PC-3 (cell line): ENCODE results near the gene FAM53C. TPM values are rescaled to one million over a fixed set of nuclear protein-coding genes. Genes with fewer than 3 reads are reported as not detected.

Source experiments
- ATAC-seq: fragments of 200-7000 bp; cut with Tn5 transposase; 2 replicates; pipeline ENCODE4 v1.9.1; 2020; ENCODE audit warnings: mild to moderate bottlenecking, moderate library complexity
- Bru-seq: library from RNA; stranded (reverse); fragments of 400-500 nt; gene quantifications from one replicate; lab custom pipeline; 2021; lab: Mats Ljungman, UMichigan
- BruChase-seq, 2 experiments: library from RNA; stranded (reverse); fragments of 400-500 nt; gene quantifications; one replicate each; lab custom pipeline; 2021; lab: Mats Ljungman, UMichigan
- BruUV-seq: library from RNA; stranded (reverse); fragments of 400-500 nt; replicated peaks from 2 replicates; lab custom pipeline; 2021; lab: Mats Ljungman, UMichigan
- CTCF ChIA-PET: fragments of 300-600 bp; sonication (Branson Sonifier 250); formaldehyde crosslinking; loops from one replicate; lab custom pipeline; 2022; ENCODE audit warnings: antibody characterized with exemption; lab: Charles Lee
- POLR2A ChIA-PET: fragments of 300-600 bp; sonication (Branson Sonifier 250); formaldehyde crosslinking; loops from one replicate; lab custom pipeline; 2022; ENCODE audit warnings: antibody characterized with exemption; ENCODE audit not compliant: unreplicated experiment; lab: Charles Lee
- DNase-seq: peaks from one replicate; pipeline ENCODE4 v3.0.0-alpha.2; 2015
- H2AFZ ChIP-seq: fragments of 300-600 bp; sonication (generic); 2 replicates; pipeline ENCODE4 v1.6.0; 2016; ENCODE audit warnings: antibody characterized with exemption, low read length
- H3F3A ChIP-seq: fragments of 300-600 bp; sonication (generic); one replicate; pipeline ENCODE4 v1.6.0; 2017; ENCODE audit warnings: antibody characterized with exemption, low read length, control low read depth, mild to moderate bottlenecking; ENCODE audit not compliant: unreplicated experiment
- H3K27ac ChIP-seq: fragments of 300-600 bp; sonication (generic); 2 replicates; pipeline ENCODE4 v1.5.1; 2016; ENCODE audit warnings: mild to moderate bottlenecking, low read length
- H3K27me3 ChIP-seq: fragments of 300-600 bp; sonication (generic); 2 replicates; pipeline ENCODE4 v1.6.1; 2016; ENCODE audit warnings: low read length, mixed read lengths
- H3K36me3 ChIP-seq: fragments of 300-600 bp; sonication (generic); 2 replicates; pipeline ENCODE4 v1.6.1; 2016; ENCODE audit warnings: low read depth, mixed run types, low read length, mixed read lengths
- H3K4me1 ChIP-seq: fragments of 300-600 bp; sonication (generic); 2 replicates; pipeline ENCODE4 v1.5.1; 2016; ENCODE audit warnings: low read length; ENCODE audit not compliant: insufficient read depth
- H3K4me2 ChIP-seq: fragments of 300-600 bp; sonication (generic); 2 replicates; pipeline ENCODE4 v1.6.0; 2016; ENCODE audit warnings: low read length
- H3K4me3 ChIP-seq: fragments of 300-600 bp; sonication (generic); 2 replicates; pipeline ENCODE4 v1.5.1; 2016; ENCODE audit warnings: mild to moderate bottlenecking, low read length, mixed read lengths
- H3K79me2 ChIP-seq: fragments of 300-600 bp; sonication (generic); 2 replicates; pipeline ENCODE4 v1.6.1; 2017; ENCODE audit warnings: low read length, mixed read lengths
- H3K9ac ChIP-seq: fragments of 300-600 bp; sonication (generic); 2 replicates; pipeline ENCODE4 v1.6.0; 2016; ENCODE audit warnings: mild to moderate bottlenecking, low read length
- H3K9me2 ChIP-seq: fragments of 300-600 bp; sonication (generic); replicated peaks from 2 replicates; pipeline ENCODE4 v1.6.1; 2016; ENCODE audit warnings: mixed run types, low read length, mixed read lengths
- H3K9me3 ChIP-seq: fragments of 300-600 bp; sonication (generic); 2 replicates; pipeline ENCODE4 v1.6.1; 2016; ENCODE audit warnings: low read length, mixed read lengths
- H4K20me1 ChIP-seq: fragments of 300-600 bp; sonication (generic); 2 replicates; pipeline ENCODE4 v1.6.1; 2016; ENCODE audit warnings: low read length, mixed read lengths
- CTCF ChIP-seq: fragments of 300-600 bp; sonication (generic); conservative IDR thresholded peaks from 2 replicates; pipeline ENCODE4 v1.5.1; 2017; ENCODE audit warnings: antibody characterized with exemption, low read depth, mild to moderate bottlenecking, low read length
- EZH2 ChIP-seq: fragments of 300-600 bp; sonication (generic); IDR thresholded peaks from one replicate; pipeline ENCODE4 v1.6.1; 2017; ENCODE audit warnings: antibody characterized with exemption, mild to moderate bottlenecking, low read length; ENCODE audit not compliant: unreplicated experiment
- EZH2phosphoT487 ChIP-seq: fragments of 300-600 bp; sonication (generic); IDR thresholded peaks from 2 replicates; pipeline ENCODE4 v1.6.1; 2018; ENCODE audit warnings: mild to moderate bottlenecking, antibody characterized with exemption, low read length, borderline replicate concordance
- intact Hi-C: fragments of 100-400 bp; cut with micrococcal nuclease; formaldehyde crosslinking; loops from 2 replicates; pipeline ENCODE4 v1.9.0; 2023
- long read RNA-seq: library from polyadenylated mRNA; unstranded; transcript quantifications from one replicate; pipeline ENCODE4 v2.0.0, GENCODE V29; 2021; ENCODE audit not compliant: unreplicated experiment
- total RNA-seq: library from RNA; depleted of rRNA; stranded (reverse); fragments of >200 nt; gene quantifications from 2 replicates; pipeline ENCODE4 v1.2.3, GENCODE V29; 2014; rRNA removed

The FAM53C gene
- total RNA-seq = 26.6 and 28.7 TPM in 2 replicates
- Bru-seq, nascent RNA = percentile 73 among the genes with signal in this experiment
- percentile 90 among the genes with signal in this experiment for BruChase-seq, experiment 1, labeled RNA remaining after a 6-hour chase
- percentile 90 among the genes with signal in this experiment for BruChase-seq, experiment 2, labeled RNA remaining after a 2-hour chase
- long read RNA-seq, full-length matches to known transcripts = 19 of 56 reads
- long read RNA-seq, partial matches to known transcripts = 26 of 56 reads
- long read RNA-seq, other reads (novel, unspliced or antisense) = 11 of 56 reads

GRCh38 chr5:138337685-138338410, at the start of gene FAM53C:
FAM53C (plus strand) TSS chr5:138338266; CDS start chr5:138341336, 3,070 bp downstream.
- Histone ChIP-seq H3K4me2 (peak within 1 kb of the TSS; percentile 99), H3K4me3 (peak within 1 kb of the TSS; percentile 98), H3K9me2 (no peaks in the 10 kb centered on the region), H3F3A (no peaks in the 10 kb centered on the region), H3K27ac (peak within 1 kb of the TSS; percentile 49), H2AFZ (peak within 1 kb of the TSS; percentile 88), H3K27me3 (no peaks in the 10 kb centered on the region), H3K9ac (peak within 1 kb of the TSS; percentile 87), H3K4me1 (peaks cover 9% of the 10 kb centered on the region; the same call in 1 of the 2 replicates), H4K20me1 (0 out of 2 replicates have a peak, but pooled peaks cover 9% of the 10 kb centered on the region), H3K36me3 (0 out of 2 replicates have a peak, but pooled peaks cover 4% of the 10 kb centered on the region), H3K79me2 (peaks cover 39% of the 10 kb centered on the region), H3K9me3 (no peaks in the 10 kb centered on the region)
- TF ChIP-seq EZH2phosphoT487 (no peak), EZH2 (no peak), CTCF (no peak)
- ChIA-PET POLR2A (no interaction called here), CTCF (interaction anchor here (0.5 to 1.0 kb wide), 2 partner anchors 14 to 34 kb away, joined by 4 to 7 read pairs; partner anchors contain the start of gene KDM3B)
- no TSS peak for BruUV-seq
- ATAC-seq (peak; percentile 90), DNase-seq (peak; percentile 82)
- intact Hi-C loops = no loop called here

- H3K4me1 ChIP-seq = no peaks in the 10 kb centered on the region
- POLR2A ChIA-PET = no interaction called here
- intact Hi-C loops = no loop called here
Measured at GRCh38 chr5:138289296-138289695, 48.8 kb upstream of the FAM53C start.

More at GRCh38 chr5:138289296-138289695, 48.8 kb upstream of the FAM53C start:
- Histone ChIP-seq H3K27me3 (no peaks in the 10 kb centered on the region), H3K79me2 (no peaks in the 10 kb centered on the region), H3K36me3 (no peaks in the 10 kb centered on the region), H3F3A (no peaks in the 10 kb centered on the region), H3K27ac (no peak overlapping the region), H3K4me3 (no peak overlapping the region), H4K20me1 (no peaks in the 10 kb centered on the region), H3K9me3 (no peaks in the 10 kb centered on the region), H3K4me2 (no peak overlapping the region), H3K9me2 (no peaks in the 10 kb centered on the region), H2AFZ (no peak overlapping the region), H3K9ac (no peak overlapping the region)
- CTCF ChIA-PET = no interaction called here
- ATAC-seq (no peak), DNase-seq (no peak)
- no TSS peak for BruUV-seq
- no peak for TF ChIP-seq EZH2phosphoT487
- TF ChIP-seq EZH2 = no peak
- no peak for TF ChIP-seq CTCF
